WI38 (cell line): Measurements from ENCODE around the gene CCDC157.
"Not testable (repeated sequence)": the region's sequence is repeated elsewhere in the genome, so short reads cannot be mapped to it uniquely, and the experiment has no call there.

Experiments
- H3K4me3 ChIP-seq: 2 replicates; pipeline ENCODE4 v1.5.1; 2011; ENCODE audit warnings: low read depth, mild to moderate bottlenecking, control low read depth, low read length
- CTCF ChIP-seq: IDR thresholded peaks from 2 replicates; pipeline ENCODE4 v1.5.1; 2012; ENCODE audit warnings: low read depth, mild to moderate bottlenecking, control low read depth, low read length

CCDC157 gene

DNA sequence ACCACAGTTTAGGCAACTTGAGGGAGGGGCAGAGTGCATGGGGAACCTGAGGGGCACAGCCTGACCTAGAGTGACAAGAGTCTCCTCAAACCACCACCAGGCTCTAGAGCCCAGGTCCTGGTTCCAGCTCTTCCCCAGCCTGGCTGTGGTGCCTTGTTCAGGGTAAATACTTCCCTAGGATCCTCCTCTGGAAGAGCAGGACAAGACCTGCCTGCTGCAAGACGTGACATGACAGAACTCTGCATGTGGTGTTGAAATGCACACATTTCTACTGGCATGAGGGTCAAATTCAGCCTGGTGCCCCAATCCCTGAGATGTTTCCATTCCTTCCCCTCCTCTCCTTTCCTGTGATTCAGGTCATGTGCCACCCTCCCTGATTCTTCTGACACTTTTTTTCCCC is 43.4 kb downstream of the CCDC157 start:
- no peak for TF ChIP-seq CTCF
- H3K4me3 ChIP-seq = no peak overlapping the region

GRCh38 chr22:30401024-30401423 is 44.2 kb downstream of the CCDC157 start:
- H3K4me3 ChIP-seq = not testable (repeated sequence)

GRCh38 chr22:30402028-30402765 is 45.4 kb downstream of the CCDC157 start:
- TF ChIP-seq CTCF = no peak
- no peak overlapping the region for H3K4me3 ChIP-seq

DNA sequence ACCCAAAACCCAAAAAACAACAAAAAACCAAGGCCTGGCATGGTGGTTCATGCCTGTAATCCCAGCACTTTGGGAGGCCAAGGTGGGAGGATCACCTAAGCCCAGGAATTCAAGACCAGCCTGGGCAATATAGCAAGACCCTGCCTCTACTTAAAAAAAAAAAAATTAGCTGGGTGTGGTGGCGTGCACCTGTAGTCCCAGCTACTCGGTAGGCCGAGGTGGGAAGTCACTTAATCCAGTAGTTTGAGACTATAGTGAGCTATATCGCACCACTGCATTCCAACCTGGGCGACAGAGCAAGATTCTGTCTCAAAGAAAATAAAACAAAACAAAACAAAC is 45.9 kb downstream of the CCDC157 start:
- not testable (repeated sequence) for H3K4me3 ChIP-seq

DNA sequence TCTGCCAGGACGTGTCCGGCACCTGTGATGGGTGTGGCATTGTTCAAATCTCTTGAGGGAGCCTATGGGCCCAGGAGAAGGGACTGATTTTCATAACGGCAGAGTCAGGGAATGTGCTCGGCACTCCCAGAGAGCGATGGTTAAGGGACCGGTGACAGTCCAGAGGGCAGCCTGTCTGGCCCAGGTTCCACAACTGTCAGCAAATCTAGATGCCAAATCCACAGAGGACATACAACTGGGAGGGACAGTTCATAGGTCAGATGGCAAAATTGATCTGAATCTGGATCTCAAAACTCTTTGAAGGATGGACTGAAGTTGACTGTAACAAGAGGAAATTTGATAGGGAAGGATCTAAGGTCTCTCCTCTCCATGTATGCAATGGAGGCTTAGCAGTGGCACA is 47.5 kb downstream of the CCDC157 start:
- no peak for TF ChIP-seq CTCF
- no peak overlapping the region for H3K4me3 ChIP-seq

DNA sequence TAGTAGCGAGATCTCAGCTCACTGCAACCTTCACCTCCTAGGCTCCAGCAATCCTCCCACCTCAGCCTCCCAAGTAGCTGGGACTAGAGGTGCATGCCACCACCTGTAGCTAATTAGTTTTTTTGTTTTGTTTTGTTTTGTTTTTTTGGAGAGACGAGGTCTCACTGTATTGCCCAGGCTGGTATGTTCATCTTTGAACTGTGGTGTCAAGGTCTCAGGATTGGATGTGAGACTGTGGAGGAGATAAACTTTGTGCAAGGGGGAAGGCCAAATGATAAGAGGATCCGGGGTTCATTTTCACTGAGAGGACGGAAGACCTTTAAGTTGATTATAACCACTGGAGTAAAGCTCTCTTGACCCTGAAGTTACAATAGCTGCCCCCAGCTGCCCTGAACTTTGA is 48.9 kb downstream of the CCDC157 start:
- TF ChIP-seq CTCF = no peak

GRCh38 chr22:30406400-30406799 is 49.6 kb downstream of the CCDC157 start:
- TF ChIP-seq CTCF = no peak
- no peak overlapping the region for H3K4me3 ChIP-seq

More for the DNA sequence above, 48.9 kb downstream of the CCDC157 start:
- H3K4me3 ChIP-seq = no peak overlapping the region

DNA sequence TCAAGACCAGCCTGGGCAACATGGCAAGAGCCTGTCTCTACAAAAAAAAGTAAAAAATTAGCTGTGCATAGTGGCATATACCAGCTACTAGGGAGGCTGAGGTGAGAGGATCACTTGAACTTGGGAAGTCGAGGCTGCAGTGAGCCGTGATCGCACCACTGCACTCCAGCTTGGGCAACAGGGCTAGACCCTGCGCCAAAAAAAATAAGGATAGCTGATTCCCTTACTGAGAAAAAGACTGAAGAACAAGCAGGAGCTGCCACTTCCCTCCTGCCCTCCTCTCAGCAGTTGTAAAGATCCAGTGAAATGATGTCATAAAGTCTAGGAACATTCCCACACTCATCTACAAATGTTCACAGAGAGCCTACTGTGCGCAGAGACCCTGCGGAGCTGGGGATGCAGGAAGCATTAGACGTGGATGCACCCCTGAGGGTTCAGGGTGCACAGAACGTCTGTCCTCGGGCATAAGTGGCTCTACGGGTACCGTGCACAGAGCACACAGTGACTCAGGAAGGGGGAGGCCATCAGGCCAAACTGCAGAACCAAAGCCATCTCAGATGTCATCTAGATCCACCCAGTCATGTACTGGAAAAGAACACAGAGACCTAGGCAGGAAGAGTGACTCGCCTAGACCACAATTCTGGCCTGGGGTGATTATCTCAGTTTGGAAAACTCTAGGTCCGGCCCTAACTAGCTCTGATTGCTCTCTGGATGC is 51.7 kb downstream of the CCDC157 start:
- TF ChIP-seq CTCF = no peak
- H3K4me3 ChIP-seq = no peak overlapping the region
